ENCODE results near the gene TMA7B.
"Not testable (repeated sequence)": the region's sequence is repeated elsewhere in the genome, so short reads cannot be mapped to it uniquely, and the experiment has no call there.

Gene TMA7B

DNA sequence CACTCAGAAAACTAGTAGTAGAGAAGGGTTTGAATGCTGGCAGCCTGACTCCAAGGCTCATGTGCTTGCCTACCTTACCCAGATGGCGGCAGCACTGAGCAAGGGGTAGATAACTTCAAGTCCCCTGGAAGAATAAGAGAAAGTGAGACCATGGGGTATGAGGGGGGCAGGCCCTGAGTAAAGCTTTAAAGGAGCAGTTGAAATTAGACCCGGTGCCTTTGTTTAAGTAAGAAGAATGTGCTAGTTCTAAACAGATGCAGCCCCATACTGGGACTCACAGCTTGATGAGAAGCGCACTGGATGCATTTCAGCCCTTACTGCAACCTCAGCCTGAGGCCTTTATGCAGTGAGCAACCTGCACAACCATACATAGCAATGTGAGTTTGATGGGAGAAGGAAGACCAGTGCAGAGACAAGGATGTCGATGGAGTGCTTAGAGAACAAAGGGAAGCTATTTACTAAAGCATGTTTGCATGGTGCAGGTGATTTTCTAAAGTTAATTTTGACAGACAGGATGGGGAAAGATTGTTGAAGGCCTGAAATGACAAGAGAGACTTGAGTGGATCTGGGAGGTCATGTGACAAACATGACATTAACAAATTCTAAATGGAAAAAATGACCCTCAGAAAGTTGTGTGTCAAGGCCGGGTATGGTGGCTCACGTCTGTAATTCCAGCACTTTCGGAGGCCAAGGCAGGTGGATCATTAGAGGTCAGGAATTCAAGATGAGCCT, 27.1 kb upstream of the TMA7B start:
- peak; percentile 41 for DNase-seq (ENCODE audit: low read depth)

DNA sequence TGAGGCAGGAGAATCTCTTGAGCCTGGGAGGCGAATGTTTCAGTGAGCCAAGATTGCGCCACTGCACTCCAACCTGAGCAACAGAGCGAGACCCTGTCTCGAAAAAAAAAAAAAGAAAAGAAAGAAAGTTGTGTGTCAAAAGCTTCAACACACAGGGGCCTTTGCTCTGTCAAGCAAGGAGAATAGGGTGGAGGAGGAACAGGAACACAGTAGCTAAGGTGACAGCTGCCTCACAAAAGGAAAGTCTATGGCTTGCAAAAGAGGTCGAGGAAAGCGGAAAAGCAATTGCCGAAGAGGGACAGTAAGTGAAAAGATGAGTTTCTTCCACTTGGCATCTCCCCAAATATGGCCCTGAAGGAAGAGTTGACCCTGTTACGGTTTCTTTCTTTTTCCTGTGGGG, 26.5 kb upstream of the TMA7B start:
- no peak for DNase-seq (ENCODE audit: low read depth)

DNA sequence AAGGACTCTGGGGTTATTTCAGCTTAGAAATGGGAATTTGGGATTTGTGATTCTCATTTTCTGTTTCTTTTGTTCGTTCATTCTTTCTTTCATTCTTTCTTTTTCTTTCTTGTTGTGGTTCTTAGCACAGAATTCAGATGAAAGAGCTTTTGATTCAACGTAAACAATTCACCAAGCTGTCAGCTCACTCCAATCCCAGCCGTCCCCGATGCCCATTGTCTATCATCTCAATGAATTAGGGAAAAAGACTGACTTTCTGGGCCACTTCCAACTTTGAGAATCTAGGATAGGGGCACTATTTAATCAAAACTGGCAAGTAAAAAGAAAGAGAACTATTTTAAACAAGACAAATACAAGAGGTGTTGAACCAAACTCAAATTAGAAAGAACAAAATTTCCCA, 25.1 kb upstream of the TMA7B start:
- DNase-seq (ENCODE audit: low read depth): no peak

DNA sequence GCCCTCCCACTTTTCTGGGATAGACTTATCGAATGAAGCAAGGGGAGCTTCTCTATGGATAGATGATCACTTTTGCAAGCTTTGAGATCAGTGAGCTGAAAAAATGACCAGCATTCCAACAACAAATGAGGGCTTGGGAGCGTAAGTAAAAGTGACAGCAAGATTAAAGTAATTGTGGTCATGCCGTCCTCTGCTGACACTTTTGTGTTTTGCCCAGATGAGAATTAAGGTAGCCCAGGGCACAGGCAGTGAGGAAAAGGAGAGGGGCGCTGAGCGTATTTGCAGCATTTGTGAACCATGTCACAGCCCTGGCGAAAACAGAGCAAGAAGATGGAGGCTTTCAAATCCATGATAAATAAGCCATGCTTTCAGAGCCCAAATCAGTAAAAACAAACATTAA, 24.6 kb upstream of the TMA7B start:
- DNase-seq (ENCODE audit: low read depth): no peak

DNA sequence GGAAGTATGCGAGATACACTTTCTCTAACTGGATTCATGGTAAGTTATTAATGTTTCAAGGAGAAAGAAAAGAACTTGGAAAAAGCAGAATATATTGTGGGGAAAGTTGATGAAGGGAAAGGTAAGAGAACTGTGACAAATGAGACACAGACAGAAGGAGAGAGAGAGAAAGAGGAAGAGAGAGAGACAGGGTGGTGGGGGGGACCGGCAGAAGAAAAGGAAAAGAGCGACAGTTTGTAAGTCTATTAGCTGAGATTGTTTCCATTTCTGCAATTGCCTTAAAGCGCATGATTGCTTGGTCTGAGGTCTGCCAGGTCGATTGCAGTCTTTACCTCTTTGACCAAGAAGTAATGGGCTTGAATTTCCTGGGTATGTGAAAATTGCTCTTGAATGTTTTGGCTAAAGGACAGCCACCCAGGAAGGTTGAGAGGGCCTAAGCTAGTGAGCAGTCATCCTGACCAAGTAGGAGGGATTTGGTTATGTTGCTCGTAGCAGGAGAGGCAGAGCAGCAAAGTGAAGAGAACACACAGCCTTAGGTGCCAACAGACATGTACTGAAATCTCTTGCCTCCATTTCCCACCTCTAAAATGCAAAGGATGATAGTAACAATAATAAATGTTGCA, 23.6 kb upstream of the TMA7B start:
- DNase-seq (ENCODE audit: low read depth): no peak

DNA sequence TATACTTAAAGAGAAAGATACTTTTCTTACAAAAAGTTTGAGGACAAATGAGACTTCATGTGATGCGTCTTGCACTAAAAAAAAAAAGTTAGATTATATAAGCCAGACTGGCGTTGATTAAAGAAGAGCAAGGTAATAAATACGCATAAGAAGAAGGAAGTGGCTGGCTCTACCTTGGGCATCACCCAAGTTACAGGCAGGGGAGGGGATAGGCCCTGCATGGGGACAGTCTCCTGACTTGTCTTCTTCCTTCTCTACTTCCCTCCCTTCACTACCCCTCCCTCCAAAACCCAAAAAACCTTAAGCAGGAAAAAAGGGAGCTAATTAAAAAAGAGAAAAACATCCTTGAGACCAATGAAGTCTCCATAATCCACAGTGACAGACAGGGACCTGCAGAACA, 22.3 kb upstream of the TMA7B start:
- DNase-seq (ENCODE audit: low read depth): no peak

DNA sequence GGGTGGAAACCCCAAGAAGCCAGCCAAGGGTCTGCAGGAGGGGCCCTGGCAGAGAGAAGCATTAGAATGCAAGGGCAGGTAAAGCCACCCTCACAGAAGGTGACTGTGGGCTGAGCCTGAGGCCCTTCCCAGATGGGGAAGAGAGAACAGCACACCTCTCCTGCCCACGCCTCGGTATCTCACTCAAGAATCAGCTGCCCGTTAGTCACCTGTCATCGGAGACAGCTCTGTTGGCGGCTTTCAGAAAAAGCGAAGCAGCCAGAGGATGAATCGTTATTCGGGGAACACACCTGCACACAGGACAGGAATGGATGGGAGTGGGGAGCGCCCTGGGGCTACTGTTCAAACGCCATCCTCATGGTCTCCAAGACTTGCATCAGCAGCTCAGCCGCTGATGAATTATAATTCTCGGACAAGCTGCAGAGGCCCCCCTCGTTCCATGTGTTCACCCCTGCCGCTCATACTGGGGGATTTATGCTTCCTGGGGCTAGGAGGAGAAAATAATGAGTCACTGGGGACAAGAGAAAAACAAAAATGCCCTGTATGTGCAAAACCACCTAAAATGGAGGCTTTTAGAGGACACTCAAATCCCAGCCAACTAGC, 21.6 kb upstream of the TMA7B start:
- DNase-seq (ENCODE audit: low read depth): no peak

DNA sequence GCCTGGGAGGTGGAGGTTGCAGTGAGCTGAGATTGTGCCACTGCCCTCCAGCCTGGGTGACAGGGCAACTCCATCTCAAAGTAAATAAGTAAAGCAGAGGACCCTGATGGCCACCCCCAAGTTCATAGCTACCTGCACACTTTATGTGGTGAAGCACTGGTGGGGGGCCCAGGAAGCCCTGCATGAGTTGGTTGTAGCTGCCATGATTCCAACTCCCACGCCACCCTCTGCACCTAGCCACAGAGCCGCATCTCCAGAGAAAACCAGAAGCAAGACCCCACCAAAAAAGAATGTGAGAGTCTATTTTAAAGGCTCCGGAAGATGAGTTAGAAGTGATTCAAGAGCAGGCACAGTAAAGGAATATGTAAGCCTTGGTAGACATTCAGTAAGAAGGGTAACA, 20.4 kb upstream of the TMA7B start:
- no peak for DNase-seq (ENCODE audit: low read depth)

DNA sequence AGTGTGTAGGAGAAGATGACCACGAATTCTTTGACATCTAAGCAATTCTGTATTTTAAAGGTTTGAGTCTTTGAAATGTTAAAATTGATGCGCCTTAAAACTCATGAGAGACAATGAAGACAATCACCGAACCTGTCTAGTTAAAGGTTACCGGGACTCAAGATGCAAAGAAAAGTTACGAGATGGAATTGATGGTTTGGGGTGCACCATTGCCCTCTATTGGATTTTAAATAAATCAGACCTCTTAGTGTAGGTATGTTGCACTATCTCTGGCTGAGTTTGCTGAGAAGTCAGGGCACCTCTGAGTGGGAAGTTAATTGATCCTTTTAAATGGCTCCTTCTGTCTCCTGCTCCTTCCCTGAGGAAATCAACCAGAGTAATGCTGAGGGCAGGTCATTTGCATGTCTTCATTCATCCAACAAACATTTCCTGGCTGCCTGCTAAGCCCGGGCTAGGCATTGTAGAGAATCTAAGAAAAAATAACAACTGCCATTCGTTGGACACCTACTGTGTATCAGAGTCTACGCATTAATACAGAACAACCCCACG, 19.4 kb upstream of the TMA7B start:
- DNase-seq (ENCODE audit: low read depth): no peak

DNA sequence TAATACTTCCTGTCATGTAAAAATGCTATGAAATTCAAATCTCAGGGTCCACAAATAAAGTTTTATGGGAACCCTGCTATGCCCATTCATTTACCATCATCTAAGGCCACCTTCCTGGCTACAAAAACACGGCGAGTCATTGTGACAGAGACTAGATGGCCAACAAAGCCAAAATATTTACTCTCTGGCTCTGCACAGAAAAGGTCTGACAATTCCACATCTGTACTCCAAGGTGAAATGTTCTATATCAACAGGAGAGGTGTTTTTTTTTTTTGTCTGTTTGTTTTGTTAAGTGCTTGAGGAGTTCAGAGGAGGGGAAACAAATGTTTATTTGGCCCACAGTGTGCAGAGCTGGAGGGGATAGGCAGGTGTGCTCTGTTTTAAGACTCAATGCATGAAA, 18.6 kb upstream of the TMA7B start:
- no peak for DNase-seq (ENCODE audit: low read depth)

DNA sequence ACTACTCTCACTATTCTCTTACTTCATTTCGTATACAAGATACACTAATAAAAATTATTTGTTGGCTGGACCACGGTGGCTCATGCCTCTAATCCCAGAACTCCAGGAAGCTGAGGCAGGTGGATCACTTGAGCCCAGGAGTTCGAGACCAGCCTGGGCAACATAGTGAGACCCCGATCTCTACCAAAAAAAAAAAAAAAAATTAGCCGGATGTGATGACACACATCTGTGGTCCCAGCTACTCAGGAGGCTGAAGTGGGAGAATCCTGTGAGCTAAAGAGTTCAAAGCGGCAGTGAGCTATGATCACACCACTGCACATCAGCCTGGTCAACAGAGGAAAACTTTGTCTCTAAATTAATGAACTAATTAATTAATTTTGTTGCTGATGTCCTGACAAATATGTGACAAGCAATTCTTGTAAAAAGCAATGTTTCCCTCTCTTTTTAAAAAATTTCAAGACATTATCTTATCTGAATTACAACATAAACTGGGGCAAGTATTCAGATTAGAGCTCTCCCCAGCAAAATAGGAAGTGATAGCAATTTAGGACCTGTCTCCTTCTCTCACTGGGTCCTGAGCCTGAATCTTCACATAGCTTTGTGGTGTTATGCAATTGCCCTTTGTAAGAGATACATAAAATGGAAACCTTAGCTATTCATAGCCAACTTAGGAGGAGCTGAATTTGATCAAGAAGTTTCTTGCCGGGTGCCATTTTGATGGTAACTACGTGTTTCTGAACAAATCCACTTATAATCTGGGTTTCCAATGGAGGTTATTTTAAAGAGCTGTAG, 17.6 kb upstream of the TMA7B start:
- no peak for DNase-seq (ENCODE audit: low read depth)

DNA sequence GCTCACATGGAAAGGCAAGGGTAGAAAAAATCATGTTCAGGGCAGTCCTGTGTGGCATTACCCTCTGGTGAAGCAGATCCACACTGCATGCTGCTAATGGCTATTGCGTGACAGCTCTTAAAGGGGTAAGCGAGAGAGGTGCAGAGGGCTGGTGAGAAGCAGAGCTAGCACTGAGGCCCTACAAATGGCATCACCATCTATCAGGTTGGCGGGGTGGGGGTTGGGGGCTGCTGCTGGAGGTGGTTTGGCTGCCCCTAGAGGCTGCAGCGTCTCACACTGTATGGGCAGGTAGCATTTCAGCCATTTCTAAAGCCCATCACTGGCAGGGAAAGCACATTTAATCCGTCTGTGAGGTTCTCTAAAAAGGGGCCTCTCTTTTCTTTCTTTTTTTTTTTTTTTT, 16.9 kb upstream of the TMA7B start:
- DNase-seq (ENCODE audit: low read depth): no peak

DNA sequence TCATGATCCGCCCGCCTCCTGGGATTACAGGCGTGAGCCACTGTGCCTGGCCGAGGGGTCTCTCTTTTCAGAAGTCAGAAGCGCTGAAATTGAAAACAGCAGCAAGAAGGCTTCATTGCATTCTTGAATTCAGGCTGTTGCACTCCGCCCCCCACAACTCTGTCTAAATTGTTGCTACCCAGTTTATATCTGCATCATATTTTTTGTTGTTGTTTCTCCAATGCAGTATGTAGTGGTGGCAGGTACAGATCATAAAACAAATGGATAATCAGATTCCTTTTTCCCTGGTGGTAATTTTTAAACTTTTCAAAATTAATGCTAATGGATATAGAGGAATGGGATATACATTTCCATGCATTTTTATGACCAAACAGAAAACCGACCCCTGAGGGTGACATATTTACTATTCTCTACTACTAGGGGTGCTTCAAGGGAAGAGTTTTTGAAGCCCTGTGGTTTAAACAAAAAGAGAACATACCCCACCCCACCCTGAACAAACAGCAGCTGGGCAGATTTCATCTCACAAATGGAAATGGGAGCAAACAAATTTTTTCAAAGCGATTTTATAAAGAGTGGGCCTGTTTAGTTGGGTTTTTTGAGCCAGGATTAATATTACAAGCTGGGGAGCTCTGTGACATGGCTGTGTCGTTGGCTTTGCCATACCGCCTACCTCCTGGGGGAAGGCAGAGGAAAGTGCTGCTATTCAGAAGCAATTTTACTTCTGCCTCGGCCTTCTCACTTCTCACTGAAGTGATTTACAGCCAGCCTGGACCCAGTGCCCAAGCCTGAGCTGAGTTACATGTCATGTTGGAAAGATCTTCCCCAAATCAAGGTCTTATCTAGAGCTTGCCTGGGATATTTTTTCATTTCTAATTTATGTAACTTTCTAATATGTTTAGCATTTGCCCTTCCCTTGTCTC, 16.0 kb upstream of the TMA7B start:
- DNase-seq (ENCODE audit: low read depth): no peak

DNA sequence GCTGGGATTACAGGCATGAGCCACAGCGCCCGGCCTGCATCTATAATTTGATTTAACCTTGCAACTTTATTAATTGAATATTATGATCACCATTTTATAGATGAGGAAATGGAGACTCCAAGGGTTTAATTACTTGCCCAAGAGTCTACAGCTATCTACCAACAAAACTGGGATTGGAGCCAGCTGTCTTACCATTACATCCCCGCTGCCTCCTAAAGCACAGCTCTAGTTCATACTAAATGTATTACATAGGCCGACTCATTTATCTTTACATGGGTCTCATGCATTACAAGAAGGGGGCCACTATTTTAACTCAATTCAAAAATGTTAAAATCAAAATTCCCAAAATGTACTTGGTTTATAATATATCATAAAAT, 14.1 kb upstream of the TMA7B start:
- DNase-seq (ENCODE audit: low read depth): no peak

DNA sequence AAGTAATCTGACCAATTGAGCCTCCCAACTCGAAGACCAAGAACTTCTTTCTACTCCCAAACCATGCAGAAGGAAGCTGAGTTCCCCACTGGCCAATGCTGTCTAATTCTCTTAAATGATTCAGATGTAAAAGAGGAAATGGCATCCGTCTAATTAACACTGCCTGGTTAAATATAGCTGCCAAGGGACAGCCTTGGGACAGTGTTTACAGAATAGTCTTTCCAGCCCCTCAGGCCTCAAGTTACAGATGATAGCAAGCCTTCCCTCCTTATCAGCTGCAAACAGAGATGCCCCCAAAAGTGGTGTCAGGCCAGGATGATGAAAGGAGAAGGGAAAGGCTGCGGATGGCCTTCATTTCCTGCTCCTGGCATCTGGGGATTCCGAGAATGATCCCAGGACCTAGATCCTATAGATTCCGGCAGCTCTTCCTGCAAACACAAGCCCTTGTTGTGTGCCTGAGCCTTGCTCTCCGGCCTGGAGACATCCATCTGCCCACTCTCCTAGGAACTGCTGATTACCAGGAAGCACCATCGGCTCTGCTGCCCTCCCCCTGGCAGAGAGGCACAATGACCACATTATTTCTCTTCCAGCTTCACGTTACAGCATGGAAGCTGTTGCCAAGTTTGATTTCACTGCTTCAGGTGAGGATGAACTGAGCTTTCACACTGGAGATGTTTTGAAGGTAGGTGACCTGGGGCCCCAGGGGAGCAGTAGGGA, 13.5 kb upstream of the TMA7B start:
- no peak for DNase-seq (ENCODE audit: low read depth)

DNA sequence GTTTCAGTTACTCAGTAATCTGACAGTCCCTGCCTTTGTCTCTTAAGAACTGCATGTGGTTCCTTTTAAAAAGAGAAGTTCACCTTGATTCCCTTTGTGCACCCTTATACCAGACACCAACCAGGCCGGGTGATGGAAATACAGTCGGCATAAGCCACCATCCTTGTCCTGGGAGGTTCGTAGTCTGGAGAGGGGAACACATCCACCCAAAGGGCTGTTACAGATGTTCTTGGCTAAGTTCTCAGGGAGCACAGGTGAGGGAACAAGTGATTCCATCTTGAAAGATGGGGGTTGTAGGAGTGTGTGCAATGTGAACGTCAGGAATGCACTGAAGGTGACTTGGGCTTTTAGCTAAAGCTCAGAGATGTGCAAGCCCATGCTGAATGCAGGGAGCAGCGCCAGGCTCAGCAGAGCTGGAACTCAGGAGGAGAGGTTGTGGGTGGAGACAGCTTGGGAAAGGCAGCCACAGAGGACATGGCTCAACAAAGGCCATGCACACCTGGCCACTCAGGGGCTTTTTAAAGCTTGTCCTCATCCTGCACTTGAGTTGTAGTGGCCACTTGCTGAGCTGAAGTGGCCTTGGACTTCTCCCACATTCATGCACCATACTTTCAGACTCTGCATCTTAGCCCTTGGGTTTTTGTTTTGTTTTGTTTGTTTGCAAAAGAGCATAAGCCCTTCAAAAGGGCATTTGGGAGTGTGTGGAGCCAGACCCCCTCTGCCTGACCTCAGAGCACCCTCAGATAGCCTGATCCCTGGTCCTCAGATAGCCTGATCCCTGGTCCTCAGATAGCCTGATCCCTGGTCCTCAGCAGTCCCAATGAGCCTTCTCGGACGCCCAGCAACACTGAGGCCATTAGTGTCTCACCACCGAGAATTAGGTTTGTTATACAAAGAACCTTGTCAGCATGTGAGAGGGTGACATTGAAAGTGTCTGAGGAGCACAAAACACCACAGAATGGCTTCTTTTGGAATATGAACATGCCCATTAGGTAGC, 12.7 kb upstream of the TMA7B start:
- no peak for DNase-seq (ENCODE audit: low read depth)

DNA sequence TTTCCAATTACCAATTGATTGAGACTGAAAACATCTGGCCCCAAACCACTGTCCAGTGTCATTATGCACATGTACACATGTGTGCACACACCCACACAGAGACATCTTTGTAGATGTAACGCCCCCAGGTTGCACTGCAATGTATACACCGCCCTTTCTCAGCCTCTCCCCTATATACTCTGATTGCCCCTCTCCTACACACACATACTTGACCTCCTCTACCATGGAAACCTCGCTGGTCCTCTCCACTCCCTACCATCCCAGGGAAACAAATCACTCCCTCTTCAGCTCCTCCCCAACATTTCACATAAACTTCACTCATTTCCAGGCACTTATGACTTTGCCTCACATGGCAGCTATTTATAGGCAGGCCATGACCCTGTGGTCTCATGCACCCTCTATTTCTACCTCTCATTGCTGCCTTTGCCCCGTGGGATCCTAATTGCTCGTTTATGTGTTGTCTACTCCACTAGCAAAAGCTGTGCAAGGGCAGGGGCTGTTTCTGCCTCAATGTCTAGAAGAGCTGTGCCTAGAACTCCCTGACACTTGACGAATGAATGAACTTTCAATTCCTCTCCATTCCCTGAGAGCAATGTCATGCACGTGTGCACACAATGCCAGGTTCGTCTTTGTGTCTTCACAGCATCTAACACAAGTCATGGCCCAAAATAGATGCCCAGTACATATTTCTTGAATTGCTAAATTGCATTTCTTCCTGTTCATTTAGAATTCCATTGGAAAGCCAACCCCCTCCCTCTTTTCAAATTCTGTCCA, 10.0 kb upstream of the TMA7B start:
- DNase-seq (ENCODE audit: low read depth): no peak

DNA sequence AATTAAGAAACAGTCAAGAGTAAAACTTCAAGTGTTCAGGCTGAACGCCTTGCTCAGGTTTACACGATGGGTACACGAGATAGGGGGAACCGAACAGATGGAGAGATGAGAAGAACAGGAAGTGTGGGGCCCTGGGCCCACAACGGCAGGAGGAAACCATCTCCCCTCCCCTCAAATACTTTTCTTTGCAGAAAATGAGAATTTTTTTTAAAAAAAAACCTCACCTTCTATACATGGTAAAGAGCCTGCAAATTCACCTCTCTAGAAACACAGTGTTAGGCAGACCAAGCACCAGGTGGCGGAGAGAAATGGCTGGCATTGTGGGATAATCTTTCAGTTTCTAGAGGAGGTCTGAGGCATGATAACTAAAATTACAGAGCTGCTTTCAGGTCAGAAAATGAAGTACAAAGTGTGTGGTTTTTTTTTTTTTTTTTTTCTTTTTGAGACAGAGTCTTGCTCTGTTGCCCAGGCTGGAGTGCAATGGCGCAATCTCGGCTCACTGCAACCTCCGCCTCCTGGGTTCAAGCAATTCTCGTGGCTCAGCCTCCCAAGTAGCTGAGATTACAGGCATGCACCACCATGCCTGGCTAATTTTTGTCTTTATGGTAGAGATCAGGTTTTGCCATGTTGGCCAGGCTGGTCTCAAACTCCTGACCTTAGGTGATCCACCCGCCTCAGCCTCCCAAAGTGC, 8.4 kb upstream of the TMA7B start:
- DNase-seq (ENCODE audit: low read depth): not testable (repeated sequence)
